Measurements from ENCODE around the gene CXCL10.
"Not testable (repeated sequence)": the region's sequence is repeated elsewhere in the genome, so short reads cannot be mapped to it uniquely, and the experiment has no call there.

The CXCL10 gene

GRCh38 chr4:76059750-76060149 is 36.5 kb upstream of the CXCL10 start:
- TF ChIP-seq, protein P1, sequence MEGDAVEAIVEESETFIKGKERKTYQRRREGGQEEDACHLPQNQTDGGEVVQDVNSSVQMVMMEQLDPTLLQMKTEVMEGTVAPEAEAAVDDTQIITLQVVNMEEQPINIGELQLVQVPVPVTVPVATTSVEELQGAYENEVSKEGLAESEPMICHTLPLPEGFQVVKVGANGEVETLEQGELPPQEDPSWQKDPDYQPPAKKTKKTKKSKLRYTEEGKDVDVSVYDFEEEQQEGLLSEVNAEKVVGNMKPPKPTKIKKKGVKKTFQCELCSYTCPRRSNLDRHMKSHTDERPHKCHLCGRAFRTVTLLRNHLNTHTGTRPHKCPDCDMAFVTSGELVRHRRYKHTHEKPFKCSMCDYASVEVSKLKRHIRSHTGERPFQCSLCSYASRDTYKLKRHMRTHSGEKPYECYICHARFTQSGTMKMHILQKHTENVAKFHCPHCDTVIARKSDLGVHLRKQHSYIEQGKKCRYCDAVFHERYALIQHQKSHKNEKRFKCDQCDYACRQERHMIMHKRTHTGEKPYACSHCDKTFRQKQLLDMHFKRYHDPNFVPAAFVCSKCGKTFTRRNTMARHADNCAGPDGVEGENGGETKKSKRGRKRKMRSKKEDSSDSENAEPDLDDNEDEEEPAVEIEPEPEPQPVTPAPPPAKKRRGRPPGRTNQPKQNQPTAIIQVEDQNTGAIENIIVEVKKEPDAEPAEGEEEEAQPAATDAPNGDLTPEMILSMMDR (IDR thresholded peaks at IDR 0.05; ENCODE audit: insufficient read depth, low read depth, low read length, missing control alignments), result no peak
- no peak for DNase-seq (ENCODE audit: low read depth)
- H3K4me3 ChIP-seq (ENCODE audit: low read depth, low read length), result no peak overlapping the region

GRCh38 chr4:76058888-76059426 is 35.7 kb upstream of the CXCL10 start:
- H3K4me3 ChIP-seq (ENCODE audit: low read depth, low read length), result no peak overlapping the region

DNA sequence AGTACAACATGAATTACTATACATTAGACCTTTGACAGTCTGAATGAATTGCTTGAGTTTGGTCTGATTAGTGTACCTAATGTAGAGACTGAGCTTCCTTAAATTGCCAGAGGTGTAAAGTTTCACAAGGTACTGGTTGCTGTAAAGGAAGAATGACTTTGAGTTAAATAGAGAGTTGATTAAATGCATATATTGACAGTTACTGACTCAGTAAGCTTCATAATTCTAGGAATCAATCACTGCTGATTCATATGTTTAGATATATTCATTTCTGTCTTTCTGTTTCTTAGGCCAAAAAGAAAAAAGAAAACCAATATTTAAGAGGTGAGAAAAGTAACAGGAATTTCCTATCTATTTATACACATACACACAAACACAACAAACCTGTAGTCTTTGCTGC is 35.0 kb upstream of the CXCL10 start:
- peak; percentile 55 for DNase-seq (ENCODE audit: low read depth)
- TF ChIP-seq, protein P1 (IDR thresholded peaks at IDR 0.05; ENCODE audit: insufficient read depth, low read depth, low read length, missing control alignments), result no peak
- no peak overlapping the region for H3K4me3 ChIP-seq (ENCODE audit: low read depth, low read length)

More at GRCh38 chr4:76058888-76059426, 35.7 kb upstream of the CXCL10 start:
- TF ChIP-seq, protein P1 (IDR thresholded peaks at IDR 0.05; ENCODE audit: insufficient read depth, low read depth, low read length, missing control alignments), result no peak
- DNase-seq (ENCODE audit: low read depth), result peak; percentile 56

DNA sequence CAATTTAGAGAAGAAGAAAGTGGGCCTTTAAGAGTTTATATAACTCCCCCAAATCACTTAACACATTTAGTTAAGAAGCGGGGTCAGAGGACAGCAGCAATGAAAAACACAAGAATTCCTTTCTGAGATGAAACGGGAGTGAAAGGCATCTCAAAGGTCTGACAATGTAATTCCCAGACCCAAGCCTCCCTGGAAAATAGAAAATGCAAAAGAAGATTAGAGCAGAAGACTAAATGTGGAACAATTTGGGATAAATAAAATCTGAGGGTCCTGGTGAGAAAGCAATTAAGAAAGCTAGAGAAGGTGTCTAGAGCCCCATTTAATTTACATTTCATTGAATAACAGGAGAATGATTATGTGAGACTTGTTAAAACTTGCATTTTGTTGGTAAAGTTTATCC is 32.1 kb upstream of the CXCL10 start:
- no peak for DNase-seq (ENCODE audit: low read depth)
- no peak overlapping the region for H3K4me3 ChIP-seq (ENCODE audit: low read depth, low read length)
- TF ChIP-seq, protein P1 (IDR thresholded peaks at IDR 0.05; ENCODE audit: insufficient read depth, low read depth, low read length, missing control alignments), result no peak

DNA sequence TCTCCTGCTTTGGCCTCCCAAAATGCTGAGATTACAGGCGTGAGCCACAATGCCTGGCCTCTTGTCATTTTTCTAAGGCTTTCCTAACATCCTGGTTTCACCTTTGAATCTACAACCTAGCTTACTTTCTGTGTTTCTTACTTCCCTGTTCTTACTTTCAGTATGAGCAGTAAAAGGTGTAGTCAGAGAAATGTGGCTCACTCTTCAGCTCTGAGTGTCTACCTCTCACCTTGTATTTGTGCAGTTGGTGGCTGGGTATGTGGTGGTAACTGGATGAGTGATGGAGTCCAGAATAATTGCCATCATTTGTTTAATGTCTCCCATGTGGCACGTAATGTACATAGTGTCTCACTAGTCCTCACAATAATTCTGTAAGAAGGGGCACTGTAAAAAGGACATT is 31.7 kb upstream of the CXCL10 start:
- peak; percentile 81 for DNase-seq (ENCODE audit: low read depth)
- TF ChIP-seq, protein P1 (IDR thresholded peaks at IDR 0.05; ENCODE audit: insufficient read depth, low read depth, low read length, missing control alignments), result no peak
- H3K4me3 ChIP-seq (ENCODE audit: low read depth, low read length), result no peak overlapping the region

DNA sequence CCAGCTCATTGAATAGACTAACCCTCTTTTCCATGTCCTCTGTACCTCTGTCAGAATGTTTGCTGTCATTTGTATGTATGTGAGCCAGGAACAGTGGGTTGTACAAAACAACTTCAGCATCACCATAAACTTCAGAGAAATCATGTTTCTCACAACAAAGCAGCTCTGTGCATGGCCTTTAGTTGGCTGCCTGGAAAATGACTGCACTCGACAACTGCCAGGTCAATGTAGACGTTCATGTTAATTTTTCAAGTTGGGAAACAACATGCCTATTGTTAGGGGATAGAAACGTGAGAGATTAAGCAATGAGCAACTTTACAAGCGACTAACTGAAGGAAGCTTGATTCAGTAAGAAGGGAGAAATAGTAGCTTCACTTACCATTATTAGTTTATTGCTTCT is 30.4 kb upstream of the CXCL10 start:
- no peak for DNase-seq (ENCODE audit: low read depth)
- TF ChIP-seq, protein P1 (IDR thresholded peaks at IDR 0.05; ENCODE audit: insufficient read depth, low read depth, low read length, missing control alignments), result no peak
- H3K4me3 ChIP-seq (ENCODE audit: low read depth, low read length), result no peak overlapping the region

- not testable (repeated sequence) for DNase-seq (ENCODE audit: low read depth); H3K4me3 ChIP-seq (ENCODE audit: low read depth, low read length)
These were observed 27.3 kb upstream of the CXCL10 start for GRCh38 chr4:76050560-76051050.

GRCh38 chr4:76049860-76050416 is 26.6 kb upstream of the CXCL10 start:
- not testable (repeated sequence) for DNase-seq (ENCODE audit: low read depth); H3K4me3 ChIP-seq (ENCODE audit: low read depth, low read length)

- not testable (repeated sequence) for DNase-seq (ENCODE audit: low read depth)
These were observed 21.4 kb upstream of the CXCL10 start for GRCh38 chr4:76044686-76045085.

DNA sequence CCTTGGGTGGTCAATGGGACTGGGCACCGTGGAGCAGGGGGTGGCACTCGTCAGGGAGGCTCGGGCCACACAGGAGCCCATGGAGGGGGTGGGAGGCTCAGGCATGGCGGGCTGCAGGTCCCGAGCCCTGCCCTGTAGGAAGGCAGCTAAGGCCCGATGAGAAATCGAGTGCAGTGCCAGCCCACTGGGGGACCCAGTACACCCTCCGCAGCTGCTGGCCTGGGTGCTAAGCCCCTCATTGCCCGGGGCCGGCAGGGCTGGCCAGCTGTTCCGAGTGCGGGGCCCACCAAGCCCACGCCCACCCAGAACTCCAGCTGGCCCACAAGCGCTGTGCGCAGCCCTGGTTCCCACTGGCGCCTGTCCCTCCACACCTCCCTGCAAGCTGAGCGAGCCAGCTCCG is 20.0 kb upstream of the CXCL10 start:
- not testable (repeated sequence) for DNase-seq (ENCODE audit: low read depth); H3K4me3 ChIP-seq (ENCODE audit: low read depth, low read length)

More at GRCh38 chr4:76044686-76045085, 21.4 kb upstream of the CXCL10 start:
- H3K4me3 ChIP-seq (ENCODE audit: low read depth, low read length), result not testable (repeated sequence)

DNA sequence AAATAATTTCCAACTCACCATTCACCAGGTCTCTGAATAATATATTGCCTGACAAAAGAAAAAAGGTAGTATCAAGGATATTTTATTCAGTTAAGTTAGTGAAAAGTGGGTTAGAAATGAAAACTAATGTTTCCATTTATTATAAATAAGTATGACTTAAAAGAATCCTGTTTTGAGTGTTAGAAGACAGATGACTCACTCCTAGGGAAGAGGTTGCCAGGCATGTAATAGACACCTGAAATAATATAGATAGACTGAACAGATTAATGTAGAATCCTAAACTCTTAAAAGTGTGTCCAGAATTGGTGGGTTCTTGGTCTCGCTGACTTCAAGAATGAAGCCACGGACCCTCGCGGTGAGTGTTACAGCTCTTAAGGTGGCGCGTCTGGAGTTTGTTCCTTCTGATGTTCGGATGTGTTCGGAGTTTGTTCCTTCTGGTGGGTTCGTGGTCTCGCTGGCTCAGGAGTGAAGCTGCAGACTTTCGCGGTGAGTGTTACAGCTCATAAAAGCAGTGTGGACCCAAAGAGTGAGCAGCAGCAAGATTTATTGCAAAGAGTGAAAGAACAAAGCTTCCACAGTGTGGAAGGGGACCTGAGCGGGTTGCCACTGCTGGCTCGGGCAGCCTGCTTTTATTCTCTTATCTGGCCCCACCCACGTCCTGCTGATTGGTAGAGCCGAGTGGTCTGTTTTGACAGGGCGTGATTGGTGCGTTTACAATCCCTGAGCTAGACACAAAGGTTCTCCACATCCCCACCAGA is 19.1 kb upstream of the CXCL10 start:
- DNase-seq (ENCODE audit: low read depth); H3K4me3 ChIP-seq (ENCODE audit: low read depth, low read length): not testable (repeated sequence)
